K562 (cell line): ENCODE results near the gene RHEBL1. TPM values are rescaled to one million over a fixed set of nuclear protein-coding genes. Genes with fewer than 3 reads are reported as not detected.
A peak's percentile ranks its signal among the peaks of the same experiment; 100 is the strongest.

Experiments used
- ELK1 ChIP-seq: sonication (generic); formaldehyde crosslinking; IDR thresholded peaks from 2 replicates; pipeline ENCODE4 v1.8.1; 2022; ENCODE audit warnings: missing genetic modification reagents
- MAFG ChIP-seq: fragments of 450-650 bp; conservative IDR thresholded peaks from 2 replicates; pipeline ENCODE4 v1.6.1; 2016; ENCODE audit warnings: missing genetic modification characterization, missing compliant biosample characterization
- MGA ChIP-seq: fragments of 450-650 bp; IDR thresholded peaks from 2 replicates; pipeline ENCODE4 v1.6.1; 2016; ENCODE audit warnings: mild to moderate bottlenecking, moderate library complexity
- MYBL2 ChIP-seq, 2 experiments: fragments of 450-650 bp in 1 of 2; sonication (generic) in 1 of 2; formaldehyde crosslinking in 1 of 2; IDR thresholded peaks; 2 replicates each; pipeline versions ENCODE4 v1.6.1 to v1.8.1; 2017 to 2022; ENCODE audit warnings: borderline replicate concordance in 1 of 2, inconsistent platforms in 1 of 2, low read depth in 1 of 2, mild to moderate bottlenecking in 1 of 2, missing genetic modification reagents in 1 of 2, moderate library complexity in 1 of 2
- SAP30 ChIP-seq: fragments of 200-600 bp; sonication (generic); IDR thresholded peaks from 2 replicates; pipeline ENCODE4 v1.6.1; 2012; ENCODE audit warnings: borderline replicate concordance, low read depth, mild to moderate bottlenecking, moderate library complexity, low read length, control low read depth, inconsistent platforms; ENCODE audit not compliant: insufficient read depth, poor library complexity, severe bottlenecking
- ZNF274 ChIP-seq: IDR thresholded peaks from 2 replicates; pipeline ENCODE4 v1.6.1; 2011; ENCODE audit warnings: low read depth, mild to moderate bottlenecking, low read length, moderate library complexity, borderline replicate concordance
- polyA plus RNA-seq, 8 experiments: library from polyadenylated mRNA; depleted of rRNA in 4 of 8; stranded (reverse) in 5 of 8; unstranded in 3 of 8; fragments of >200 nt; fragmentation: Nextera tagmentation in 2 of 8; fragmentation: Illumina TruSeq in 1 of 8; extraction: Ambion mirVana in 2 of 8; extraction: Trizol in 1 of 8; gene quantifications; 2 replicates each; pipeline versions ENCODE4 v1.2.1 to v1.2.3, GENCODE V29; 2011 to 2014; ENCODE audit warnings: inconsistent platforms in 1 of 8, missing spikeins in 1 of 8
- total RNA-seq, 7 experiments: library from RNA; depleted of rRNA in 6 of 7; stranded (reverse); fragments of >200 nt in 6 of 7; fragmentation: Illumina TruSeq in 2 of 7; extraction: Trizol in 2 of 7; gene quantifications; 2 replicates each; pipeline versions ENCODE4 v1.2.1 to v1.2.3, GENCODE V29; 2011 to 2021; ENCODE audit warnings: low replicate concordance in 1 of 7

Gene RHEBL1
- total and polyA plus RNA-seq, 9 of the 15 experiments (the other 6 are each of a cell fraction or from before 2014, with no cell fraction given), result 4.3 to 36.1 (median 8.2) TPM

GRCh38 chr12:49059299-49060171 is 10.2 kb downstream of the RHEBL1 start (continued):
- TF ChIP-seq SAP30 (peak; percentile 55), MYBL2 (IDR thresholded peaks at IDR 0.05; ENCODE audit: low read depth) (no peak), MYBL2 (CRISPR knock-in tag; IDR thresholded peaks at IDR 0.05; ENCODE audit: borderline replicate concordance) (no peak), MGA (no peak), MAFG (no peak), ELK1 (CRISPR knock-in tag) (no peak), ZNF274 (no peak)
- TF ChIP-seq, all 486 proteins: peak for 17
